Measurements from ENCODE around the gene COL9A3. TPM values are rescaled to one million over a fixed set of nuclear protein-coding genes. Genes with fewer than 3 reads are reported as not detected.

The COL9A3 gene
- total RNA-seq, 3 donors from 2014 or later (not counting 1 experiment from before 2014, with no cell fraction given) = 1.9 TPM; not detected in 2

- DNase-seq (no peak), ATAC-seq (peak in 1 of 3 donors; percentile 14)
- Histone ChIP-seq H3K27me3 (ENCODE audit: control insufficient read depth, insufficient read depth, low read length) (no peaks in the 10 kb centered on the region), H3K4me3 (ENCODE audit: low read length) (no peak overlapping the region), H3K4me1 (ENCODE audit: control insufficient read depth, insufficient read depth, low read length) (peaks cover 4% of the 10 kb centered on the region), H3K9me3 (ENCODE audit: control insufficient read depth, insufficient read depth, low read length) (no peaks in the 10 kb centered on the region), H3K27ac (ENCODE audit: low read length) (no peak overlapping the region), H3K36me3 (ENCODE audit: control insufficient read depth, insufficient read depth, low read length) (no peaks in the 10 kb centered on the region)
- H3K4me1 Mint-ChIP-seq = peaks cover 0 to 4% of the 10 kb centered on the region in 2 donors
- WGBS (ENCODE audit: insufficient coverage) = 90% methylated on average over 16 of the region's 16 CpGs
- no peaks in the 10 kb centered on the region for H3K9me3 Mint-ChIP-seq
- intact Hi-C loops (cut with micrococcal nuclease) = no loop called here
- H3K27ac Mint-ChIP-seq = no peak overlapping the region
- TF ChIP-seq CTCF (IDR thresholded peaks at IDR 0.05) = no peak
- no peaks in the 10 kb centered on the region for H3K36me3 Mint-ChIP-seq
- no peaks in the 10 kb centered on the region for H3K27me3 Mint-ChIP-seq (ENCODE audit: low read depth in 2 of 2)
- H3K4me3 Mint-ChIP-seq = no peak overlapping the region
Measured at GRCh38 chr20:62769346-62770071, 47.3 kb upstream of the COL9A3 start.

DNA sequence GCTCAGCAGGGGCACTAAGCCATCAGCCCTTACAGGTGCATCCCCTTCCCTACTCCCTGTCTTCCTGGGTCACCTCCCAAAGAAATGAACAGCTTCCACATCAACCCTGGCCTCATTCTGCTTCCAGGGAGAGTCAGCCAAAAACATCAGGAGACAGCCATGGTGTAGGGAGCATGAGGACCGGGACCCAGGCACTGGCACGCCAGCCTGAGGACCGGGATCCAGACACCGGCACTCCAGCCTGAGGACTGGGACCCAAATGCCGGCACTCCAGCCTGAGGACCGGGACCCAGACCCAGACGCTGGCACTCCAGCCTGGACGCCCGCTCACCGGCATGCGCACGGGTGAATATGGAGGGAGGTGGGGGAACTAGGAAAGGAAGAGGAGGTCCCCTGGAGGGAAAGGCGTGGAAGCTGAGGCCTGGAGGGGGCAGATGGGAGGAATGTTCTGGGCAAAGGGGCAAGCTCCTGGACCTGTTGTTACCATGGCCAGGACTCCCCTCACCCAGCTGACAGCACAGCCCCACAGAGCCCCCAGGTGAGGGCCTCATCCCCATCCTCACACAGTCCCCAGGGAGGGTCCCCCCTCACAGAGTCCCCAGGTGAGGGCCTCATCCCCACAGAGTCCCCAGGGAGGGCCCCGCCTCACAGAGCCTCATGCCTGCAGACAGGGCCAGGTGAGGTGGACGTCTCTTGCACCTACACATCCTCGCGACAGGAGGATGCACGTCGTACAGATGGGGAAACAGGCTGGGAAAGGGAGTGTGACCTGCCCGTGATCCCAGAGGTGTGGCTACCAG, 46.5 kb upstream of the COL9A3 start:
- H3K4me1 ChIP-seq (ENCODE audit: control insufficient read depth, insufficient read depth, low read length) = peaks cover 12% of the 10 kb centered on the region
- intact Hi-C loops (cut with micrococcal nuclease) = no loop called here
- H3K4me1 Mint-ChIP-seq = peaks cover 0 to 2% of the 10 kb centered on the region in 2 donors
- no peak for TF ChIP-seq CTCF (IDR thresholded peaks at IDR 0.05)
- WGBS (ENCODE audit: insufficient coverage) = 94% methylated on average over 20 of the region's 20 CpGs
- H3K27me3 ChIP-seq (ENCODE audit: control insufficient read depth, insufficient read depth, low read length) = no peaks in the 10 kb centered on the region
- H3K27ac Mint-ChIP-seq = no peak overlapping the region
- no peak overlapping the region for H3K4me3 Mint-ChIP-seq
- ATAC-seq = no peak
- H3K4me3 ChIP-seq (ENCODE audit: low read length) = no peak overlapping the region
- no peaks in the 10 kb centered on the region for H3K27me3 Mint-ChIP-seq (ENCODE audit: low read depth in 2 of 2)
- no peak for DNase-seq
- no peaks in the 10 kb centered on the region for H3K36me3 Mint-ChIP-seq
- H3K27ac ChIP-seq (ENCODE audit: low read length) = no peak overlapping the region
- H3K9me3 ChIP-seq (ENCODE audit: control insufficient read depth, insufficient read depth, low read length) = no peaks in the 10 kb centered on the region
- H3K36me3 ChIP-seq (ENCODE audit: control insufficient read depth, insufficient read depth, low read length) = no peaks in the 10 kb centered on the region
- H3K9me3 Mint-ChIP-seq = no peaks in the 10 kb centered on the region

- Histone ChIP-seq H3K27ac (ENCODE audit: low read length) (no peak overlapping the region), H3K27me3 (ENCODE audit: control insufficient read depth, insufficient read depth, low read length) (no peaks in the 10 kb centered on the region), H3K36me3 (ENCODE audit: control insufficient read depth, insufficient read depth, low read length) (no peaks in the 10 kb centered on the region), H3K4me1 (ENCODE audit: control insufficient read depth, insufficient read depth, low read length) (peaks cover 18% of the 10 kb centered on the region), H3K9me3 (ENCODE audit: control insufficient read depth, insufficient read depth, low read length) (no peaks in the 10 kb centered on the region), H3K4me3 (ENCODE audit: low read length) (no peak overlapping the region)
- Mint-ChIP-seq H3K27me3 (ENCODE audit: low read depth in 2 of 2) (no peaks in the 10 kb centered on the region), H3K4me3 (no peak overlapping the region), H3K4me1 (peaks cover 2 to 8% of the 10 kb centered on the region in 2 donors), H3K9me3 (no peaks in the 10 kb centered on the region), H3K36me3 (no peaks in the 10 kb centered on the region), H3K27ac (no peak overlapping the region)
- no peak for ATAC-seq
- DNase-seq = no peak
- no peak for TF ChIP-seq CTCF (IDR thresholded peaks at IDR 0.05)
- intact Hi-C loops (cut with micrococcal nuclease) = no loop called here
- 84% methylated on average over 14 of the region's 14 CpGs for WGBS (ENCODE audit: insufficient coverage)
Measured at GRCh38 chr20:62770916-62771315, 45.9 kb upstream of the COL9A3 start.

All from natural killer cell (primary cell).